Keratinocyte (primary cell): ENCODE data around the gene MYRIP. TPM values are rescaled to one million over a fixed set of nuclear protein-coding genes. Genes with fewer than 3 reads are reported as not detected.

Experiments used
- DNase-seq: peaks from one replicate; pipeline ENCODE4 v3.0.0-alpha.2; 2011; ENCODE audit warnings: low read depth, missing footprints, low spot score
- FAIRE-seq: peaks from 2 replicates; lab custom pipeline; 2011; peaks lifted over from hg19 to GRCh38; lab: Jason Lieb, UNC
- H2AFZ ChIP-seq: 2 replicates; pipeline ENCODE4 v1.6.0; 2012; ENCODE audit warnings: low read length, control low read depth, inconsistent platforms; ENCODE audit not compliant: control insufficient read depth
- H3K27ac ChIP-seq: 2 replicates; pipeline ENCODE4 v1.5.1; 2011; ENCODE audit warnings: low read length; ENCODE audit not compliant: control insufficient read depth, insufficient read depth
- H3K27me3 ChIP-seq: 3 replicates; pipeline ENCODE4 v1.6.0; 2011; ENCODE audit warnings: low read length; ENCODE audit not compliant: control insufficient read depth, insufficient read depth; ENCODE audit errors: extremely low read depth
- H3K36me3 ChIP-seq, 2 experiments: 2 replicates in 1 of 2; 3 replicates in 1 of 2; pipeline ENCODE4 v1.5.1; 2011; ENCODE audit warnings: low read length in 2 of 2, mild to moderate bottlenecking in 1 of 2; ENCODE audit not compliant: control insufficient read depth in 2 of 2, insufficient read depth in 2 of 2; ENCODE audit errors: extremely low read depth in 1 of 2
- H3K4me1 ChIP-seq: 3 replicates; pipeline ENCODE4 v1.5.1; 2011; ENCODE audit warnings: low read length; ENCODE audit not compliant: control insufficient read depth, insufficient read depth; ENCODE audit errors: extremely low read depth
- H3K4me2 ChIP-seq: 3 replicates; pipeline ENCODE4 v1.6.0; 2011; ENCODE audit warnings: low read depth, low read length; ENCODE audit not compliant: control insufficient read depth, insufficient read depth; ENCODE audit errors: extremely low read depth
- H3K4me3 ChIP-seq, 3 experiments: fragments of 200-600 bp in 1 of 3; sonication (generic) in 1 of 3; 2 replicates in 2 of 3; 3 replicates in 1 of 3; pipeline ENCODE4 v1.5.1; 2011 to 2016; ENCODE audit warnings: low read length in 3 of 3, mild to moderate bottlenecking in 3 of 3, control low read depth in 2 of 3, inconsistent platforms in 1 of 3, low read depth in 1 of 3, mixed read lengths in 1 of 3, mixed run types in 1 of 3, moderate library complexity in 1 of 3; ENCODE audit not compliant: control insufficient read depth in 2 of 3, insufficient read depth in 2 of 3; ENCODE audit errors: extremely low read depth in 1 of 3
- H3K79me2 ChIP-seq: 2 replicates; pipeline ENCODE4 v1.6.0; 2012; ENCODE audit warnings: low read length; ENCODE audit not compliant: control insufficient read depth, insufficient read depth
- H3K9ac ChIP-seq: 3 replicates; pipeline ENCODE4 v1.6.0; 2011; ENCODE audit warnings: low read length; ENCODE audit not compliant: control insufficient read depth, insufficient read depth; ENCODE audit errors: extremely low read depth
- H3K9me1 ChIP-seq: 3 replicates; pipeline ENCODE4 v1.6.0; 2011; ENCODE audit warnings: low read length; ENCODE audit not compliant: control insufficient read depth, insufficient read depth; ENCODE audit errors: extremely low read depth
- H3K9me3 ChIP-seq: 2 replicates; pipeline ENCODE4 v1.5.1; 2012; ENCODE audit warnings: low read depth, low read length; ENCODE audit not compliant: control insufficient read depth
- H4K20me1 ChIP-seq: 3 replicates; pipeline ENCODE4 v1.6.0; 2011; ENCODE audit warnings: low read length; ENCODE audit not compliant: control insufficient read depth, insufficient read depth; ENCODE audit errors: extremely low read depth
- EZH2 ChIP-seq: IDR thresholded peaks from one replicate; pipeline ENCODE4 v1.6.1; 2012; ENCODE audit warnings: inconsistent platforms, mild to moderate bottlenecking, low read length, moderate library complexity
- dilution Hi-C: fragments of 300-500 bp; cut with MboI; formaldehyde crosslinking; loops from one replicate; pipeline ENCODE4 v1.7.0; 2020; ENCODE audit warnings: low sequenced_read_pairs; ENCODE audit not compliant: extremely low pct_ligation_motif_present
- polyA plus RNA-seq, 5 experiments: library from polyadenylated mRNA; depleted of rRNA in 3 of 5; stranded (reverse) in 3 of 5; stranded (forward) in 1 of 5; unstranded in 1 of 5; fragments of >200 nt; gene quantifications; 1 replicate in 1 of 5; 2 replicates in 3 of 5; 3 replicates in 1 of 5; pipeline versions ENCODE4 v1.2.1 to v1.2.3, GENCODE V29; 2011 to 2012; ENCODE audit warnings: missing spikeins in 2 of 5, low read depth in 1 of 5, low replicate concordance in 1 of 5
- TF ChIP-seq, protein P1 (sequence below), 3 experiments: IDR thresholded peaks in 1 of 3; conservative IDR thresholded peaks in 1 of 3; optimal IDR thresholded peaks in 1 of 3; 2 replicates in 2 of 3; 3 replicates in 1 of 3; pipeline versions ENCODE3 to v1.5.1; 2011; ENCODE audit warnings: low read length in 3 of 3, mild to moderate bottlenecking in 3 of 3, moderate library complexity in 2 of 3, control low read depth in 1 of 3, inconsistent platforms in 1 of 3; ENCODE audit not compliant: insufficient read depth in 2 of 3; ENCODE audit errors: extremely low read depth in 1 of 3

Gene MYRIP
- polyA plus RNA-seq, 1 donor (not counting 4 experiments of a cell fraction or from before 2014, with no cell fraction given), result 0.01 TPM

DNA sequence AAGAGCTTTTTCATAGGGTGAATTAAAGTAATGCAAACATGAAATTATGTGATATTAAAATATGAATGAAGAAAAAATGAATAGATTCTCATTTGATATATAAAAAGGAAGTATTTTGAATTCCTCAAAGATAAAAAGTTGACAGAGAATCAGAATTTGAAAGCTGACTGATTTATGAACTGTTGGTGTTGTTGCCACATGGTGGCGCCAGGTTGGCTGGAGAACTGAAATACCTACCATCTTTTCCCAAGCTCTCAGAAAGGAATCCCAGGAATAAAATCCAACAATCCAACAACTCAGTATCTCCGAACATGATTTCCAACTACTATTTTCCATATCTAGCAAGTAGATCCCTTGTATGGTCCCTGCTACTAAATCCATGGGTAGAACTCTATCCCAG is 3.1 kb downstream of the MYRIP start:
- H3K79me2 ChIP-seq, result no peaks in the 10 kb centered on the region
- dilution Hi-C loops, result no loop called here
- no peak overlapping the region for H3K4me2 ChIP-seq
- no peak overlapping the region for H3K4me3 ChIP-seq
- no peaks in the 10 kb centered on the region for H3K36me3 ChIP-seq
- FAIRE-seq (no peak), DNase-seq (no peak)
- no peak overlapping the region for H3K27ac ChIP-seq
- H3K4me1 ChIP-seq, result peaks cover 8% of the 10 kb centered on the region
- no peaks in the 10 kb centered on the region for H3K9me3 ChIP-seq
- H4K20me1 ChIP-seq, result no peaks in the 10 kb centered on the region
- no peak for TF ChIP-seq EZH2
- TF ChIP-seq, protein P1, sequence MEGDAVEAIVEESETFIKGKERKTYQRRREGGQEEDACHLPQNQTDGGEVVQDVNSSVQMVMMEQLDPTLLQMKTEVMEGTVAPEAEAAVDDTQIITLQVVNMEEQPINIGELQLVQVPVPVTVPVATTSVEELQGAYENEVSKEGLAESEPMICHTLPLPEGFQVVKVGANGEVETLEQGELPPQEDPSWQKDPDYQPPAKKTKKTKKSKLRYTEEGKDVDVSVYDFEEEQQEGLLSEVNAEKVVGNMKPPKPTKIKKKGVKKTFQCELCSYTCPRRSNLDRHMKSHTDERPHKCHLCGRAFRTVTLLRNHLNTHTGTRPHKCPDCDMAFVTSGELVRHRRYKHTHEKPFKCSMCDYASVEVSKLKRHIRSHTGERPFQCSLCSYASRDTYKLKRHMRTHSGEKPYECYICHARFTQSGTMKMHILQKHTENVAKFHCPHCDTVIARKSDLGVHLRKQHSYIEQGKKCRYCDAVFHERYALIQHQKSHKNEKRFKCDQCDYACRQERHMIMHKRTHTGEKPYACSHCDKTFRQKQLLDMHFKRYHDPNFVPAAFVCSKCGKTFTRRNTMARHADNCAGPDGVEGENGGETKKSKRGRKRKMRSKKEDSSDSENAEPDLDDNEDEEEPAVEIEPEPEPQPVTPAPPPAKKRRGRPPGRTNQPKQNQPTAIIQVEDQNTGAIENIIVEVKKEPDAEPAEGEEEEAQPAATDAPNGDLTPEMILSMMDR (optimal IDR thresholded peaks at IDR 0.05 in 1 of 3, IDR thresholded peaks at IDR 0.05 in 1 of 3, conservative IDR thresholded peaks at IDR 0.05 in 1 of 3; ENCODE audit: extremely low read depth in 1 of 3, insufficient read depth in 2 of 3, low read length in 3 of 3), result peak; percentile 45 to 59 (median 53)
- H3K9me1 ChIP-seq, result no peaks in the 10 kb centered on the region
- H3K9ac ChIP-seq, result no peak overlapping the region
- H3K27me3 ChIP-seq, result peaks cover 47% of the 10 kb centered on the region
- H2AFZ ChIP-seq, result no peak overlapping the region

DNA sequence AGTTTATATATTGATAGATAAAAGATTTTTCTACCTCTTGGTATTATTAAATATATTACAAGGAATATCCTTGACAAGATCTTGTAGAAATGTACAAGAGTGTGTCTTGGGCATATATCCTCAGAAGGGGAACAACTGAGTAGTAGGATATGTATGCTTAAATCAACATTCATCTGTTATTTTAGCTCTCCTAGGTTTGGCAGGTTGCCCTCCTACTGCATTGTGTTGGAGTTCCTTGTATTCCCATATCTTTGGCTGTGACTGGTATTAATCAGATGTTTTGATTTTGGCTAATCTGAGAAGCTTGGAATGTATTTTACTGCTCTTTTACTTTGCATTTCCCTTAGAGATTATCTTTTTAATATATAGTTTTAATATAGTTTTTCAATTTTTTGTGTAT is 4.6 kb downstream of the MYRIP start:
- dilution Hi-C loops, result no loop called here
- H4K20me1 ChIP-seq, result no peaks in the 10 kb centered on the region
- no peak overlapping the region for H3K4me3 ChIP-seq
- H2AFZ ChIP-seq, result no peak overlapping the region
- H3K9ac ChIP-seq, result no peak overlapping the region
- peaks cover 33% of the 10 kb centered on the region for H3K27me3 ChIP-seq
- no peaks in the 10 kb centered on the region for H3K36me3 ChIP-seq
- H3K9me1 ChIP-seq, result no peaks in the 10 kb centered on the region
- no peak overlapping the region for H3K4me2 ChIP-seq
- no peak for DNase-seq
- FAIRE-seq, result no peak
- no peaks in the 10 kb centered on the region for H3K79me2 ChIP-seq
- no peaks in the 10 kb centered on the region for H3K9me3 ChIP-seq
- H3K27ac ChIP-seq, result no peak overlapping the region
- TF ChIP-seq, protein P1 (optimal IDR thresholded peaks at IDR 0.05 in 1 of 3, IDR thresholded peaks at IDR 0.05 in 1 of 3, conservative IDR thresholded peaks at IDR 0.05 in 1 of 3; ENCODE audit: extremely low read depth in 1 of 3, insufficient read depth in 2 of 3, low read length in 3 of 3), result no peak
- no peak for TF ChIP-seq EZH2
- peaks cover 8% of the 10 kb centered on the region for H3K4me1 ChIP-seq
